H1 (cell line): Measurements from ENCODE around the gene BRIP1.

Source experiments
- CHD2 ChIP-seq: IDR thresholded peaks from 2 replicates; pipeline ENCODE4 v1.6.1; 2012; ENCODE audit warnings: low read length, improper control_type of control experiment
- EGR1 ChIP-seq: IDR thresholded peaks from 2 replicates; pipeline ENCODE4 v1.6.1; 2011; ENCODE audit warnings: low read depth, low read length, borderline replicate concordance
- EZH2 ChIP-seq: fragments of 200-600 bp; sonication (generic); IDR thresholded peaks from 2 replicates; pipeline ENCODE4 v1.7.1; 2012; ENCODE audit warnings: low read depth, mild to moderate bottlenecking, moderate library complexity, low read length, inconsistent platforms; ENCODE audit not compliant: severe bottlenecking
- POLR2AphosphoS5 ChIP-seq: IDR thresholded peaks from 2 replicates; pipeline ENCODE4 v1.6.1; 2011; ENCODE audit warnings: low read depth, low read length
- TBP ChIP-seq: IDR thresholded peaks from 2 replicates; pipeline ENCODE4 v1.6.1; 2011; ENCODE audit warnings: low read depth, low read length, improper control_type of control experiment
- TF ChIP-seq, protein P1 (sequence below), 3 experiments: IDR thresholded peaks; 1 replicate in 2 of 3; 2 replicates in 1 of 3; pipeline versions ENCODE4 v1.5.1 to v1.6.1; 2011; ENCODE audit warnings: low read length in 3 of 3, mild to moderate bottlenecking in 3 of 3, inconsistent platforms in 2 of 3, low read depth in 1 of 3, moderate library complexity in 1 of 3; ENCODE audit not compliant: insufficient read depth in 1 of 3; ENCODE audit errors: control extremely low read depth in 1 of 3

DNA sequence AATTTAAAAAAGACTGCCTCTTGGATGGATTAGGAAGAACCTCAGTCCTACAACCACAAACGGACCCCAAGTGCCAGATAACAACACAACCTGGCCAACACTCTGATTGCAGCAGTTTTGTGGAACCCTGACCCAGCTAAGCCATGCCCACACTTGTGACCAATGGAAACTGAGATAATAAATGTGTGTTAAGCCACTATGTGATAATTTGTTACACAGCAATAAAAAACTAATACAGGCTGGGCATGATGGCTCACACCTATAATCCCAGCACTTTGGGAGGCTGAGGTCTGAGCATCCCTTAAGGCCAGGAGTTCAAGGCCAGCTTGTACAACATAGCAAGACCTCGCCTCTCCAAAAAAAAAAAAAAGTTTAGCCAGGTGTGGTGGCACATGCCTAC, 127.5 kb downstream of the BRIP1 start:
- TF ChIP-seq CHD2 (no peak), POLR2AphosphoS5 (no peak), TBP (no peak), EZH2 (no peak), EGR1 (no peak)
- TF ChIP-seq, protein P1, sequence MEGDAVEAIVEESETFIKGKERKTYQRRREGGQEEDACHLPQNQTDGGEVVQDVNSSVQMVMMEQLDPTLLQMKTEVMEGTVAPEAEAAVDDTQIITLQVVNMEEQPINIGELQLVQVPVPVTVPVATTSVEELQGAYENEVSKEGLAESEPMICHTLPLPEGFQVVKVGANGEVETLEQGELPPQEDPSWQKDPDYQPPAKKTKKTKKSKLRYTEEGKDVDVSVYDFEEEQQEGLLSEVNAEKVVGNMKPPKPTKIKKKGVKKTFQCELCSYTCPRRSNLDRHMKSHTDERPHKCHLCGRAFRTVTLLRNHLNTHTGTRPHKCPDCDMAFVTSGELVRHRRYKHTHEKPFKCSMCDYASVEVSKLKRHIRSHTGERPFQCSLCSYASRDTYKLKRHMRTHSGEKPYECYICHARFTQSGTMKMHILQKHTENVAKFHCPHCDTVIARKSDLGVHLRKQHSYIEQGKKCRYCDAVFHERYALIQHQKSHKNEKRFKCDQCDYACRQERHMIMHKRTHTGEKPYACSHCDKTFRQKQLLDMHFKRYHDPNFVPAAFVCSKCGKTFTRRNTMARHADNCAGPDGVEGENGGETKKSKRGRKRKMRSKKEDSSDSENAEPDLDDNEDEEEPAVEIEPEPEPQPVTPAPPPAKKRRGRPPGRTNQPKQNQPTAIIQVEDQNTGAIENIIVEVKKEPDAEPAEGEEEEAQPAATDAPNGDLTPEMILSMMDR (IDR thresholded peaks at IDR 0.05; ENCODE audit: control extremely low read depth in 1 of 3, insufficient read depth in 1 of 3, low read depth in 1 of 3, low read length in 3 of 3) = no peak
